Measurements from ENCODE around the gene C1R.
A peak's percentile ranks its signal among the peaks of the same experiment; 100 is the strongest.

The C1R gene

DNA sequence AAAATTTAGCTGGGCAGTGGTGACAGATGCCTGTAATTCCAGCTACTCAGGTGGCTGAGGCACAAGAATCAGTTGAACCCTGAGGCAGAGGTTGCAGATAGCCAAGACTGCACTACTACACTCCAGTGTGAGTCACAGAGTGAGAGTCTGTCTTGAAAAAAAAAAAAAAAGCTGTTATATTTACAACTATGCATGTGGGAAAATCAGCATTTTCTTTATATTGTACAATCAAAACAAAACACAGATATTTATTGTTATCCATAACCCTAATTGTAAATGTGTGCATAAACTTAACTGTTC is 12.5 kb downstream of the C1R start:
- intact Hi-C loops (cut with DNase I) = no loop called here
- DNase-seq = no peak

DNA sequence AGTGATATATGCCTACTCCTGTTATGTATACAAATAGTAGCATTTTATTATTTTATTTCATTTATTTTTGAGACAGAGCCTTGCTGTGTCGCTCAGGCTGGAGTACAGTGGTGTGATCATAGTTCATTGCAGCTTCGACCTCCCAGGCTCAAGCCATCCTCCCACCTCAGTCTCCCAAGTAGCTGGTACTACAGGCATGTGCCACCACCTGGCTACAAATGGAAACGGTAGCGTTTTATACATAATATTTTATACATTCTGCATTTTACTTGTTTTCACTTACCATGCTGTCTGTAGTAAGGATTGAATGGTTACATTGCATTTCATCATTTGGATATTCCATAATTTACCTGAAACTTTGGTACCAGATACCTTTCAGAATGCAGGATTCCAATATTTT is 14.1 kb downstream of the C1R start:
- intact Hi-C loops (cut with DNase I) = no loop called here
- DNase-seq = no peak

DNA sequence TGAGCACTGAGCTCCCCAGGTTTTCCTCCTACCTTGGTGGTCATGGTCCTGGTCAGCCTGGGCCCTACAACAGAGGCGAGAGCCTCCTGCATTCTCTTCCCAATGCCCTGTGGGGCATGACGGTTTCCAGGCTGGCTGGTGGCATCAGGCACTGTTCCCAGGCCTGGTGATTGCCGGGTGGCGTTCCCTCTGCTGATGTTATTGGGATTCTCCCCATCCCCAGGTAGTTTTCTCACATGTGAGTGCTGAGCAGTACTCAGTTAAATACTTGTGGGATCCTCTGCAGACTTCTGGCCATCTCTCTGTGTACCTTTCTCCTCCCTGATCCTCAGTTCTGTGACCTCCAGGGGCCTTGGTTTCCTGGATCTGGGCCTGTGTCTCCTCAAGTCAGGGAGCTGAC is 15.8 kb downstream of the C1R start:
- DNase-seq = no peak
- intact Hi-C loops (cut with DNase I) = no loop called here

DNA sequence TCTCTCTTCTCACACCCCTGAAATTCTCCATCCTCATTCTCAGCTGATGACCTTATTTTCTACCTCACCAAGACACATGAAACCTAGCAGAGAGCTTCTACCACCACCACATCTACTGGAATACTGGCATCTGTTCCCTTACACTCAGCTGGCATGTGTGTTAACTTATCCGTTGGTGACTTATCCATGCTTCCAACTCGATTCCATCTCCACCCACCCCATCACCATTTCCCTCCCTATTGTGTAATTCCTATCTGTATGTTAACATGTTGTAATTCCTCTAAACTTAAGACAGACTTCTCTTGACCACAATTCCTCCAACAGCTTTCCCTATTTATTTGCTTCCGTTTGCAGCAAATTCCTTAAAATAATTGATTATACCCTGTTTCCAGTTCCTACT is 16.3 kb downstream of the C1R start:
- no peak for DNase-seq
- intact Hi-C loops (cut with DNase I) = no loop called here

DNA sequence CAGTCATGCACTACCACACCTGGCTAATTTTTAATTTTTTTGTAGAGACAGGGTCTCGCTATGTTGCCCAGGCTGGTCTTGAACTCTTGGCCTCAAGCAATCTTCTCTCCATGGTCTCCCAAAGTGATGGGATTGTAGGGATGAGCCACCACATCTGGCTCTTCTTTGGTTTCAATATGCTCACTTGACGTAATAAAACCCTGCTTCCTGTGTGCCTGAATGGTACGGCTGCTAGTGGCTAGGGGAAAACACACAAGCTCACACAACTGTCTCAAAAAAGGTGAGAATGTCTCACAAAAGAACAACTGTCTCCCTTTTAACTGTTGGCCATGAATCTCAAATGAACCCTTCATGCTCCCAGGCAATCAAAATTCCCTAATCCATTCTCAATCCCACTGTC is 16.7 kb downstream of the C1R start:
- intact Hi-C loops (cut with DNase I) = no loop called here
- DNase-seq = no peak

DNA sequence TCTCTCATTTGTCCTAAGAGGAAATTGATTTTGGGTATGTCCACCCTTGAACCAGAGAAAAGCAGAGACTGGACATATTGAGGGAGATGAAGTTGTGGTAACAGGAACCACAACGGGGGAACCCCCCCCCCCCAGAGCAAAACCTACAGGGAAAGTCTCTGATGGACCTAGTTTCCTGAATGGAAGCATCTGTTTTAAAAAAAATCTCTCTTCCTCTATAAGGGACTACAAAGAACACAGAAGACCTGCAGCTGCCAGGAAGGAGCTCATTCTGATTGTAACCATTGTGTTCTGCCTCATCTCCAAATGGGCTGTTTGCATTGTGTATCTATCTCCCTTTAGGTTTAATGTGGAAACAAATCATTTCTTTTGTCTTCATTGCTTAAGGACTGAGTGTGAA is 18.3 kb downstream of the C1R start:
- intact Hi-C loops (cut with DNase I) = no loop called here
- no peak for DNase-seq

DNA sequence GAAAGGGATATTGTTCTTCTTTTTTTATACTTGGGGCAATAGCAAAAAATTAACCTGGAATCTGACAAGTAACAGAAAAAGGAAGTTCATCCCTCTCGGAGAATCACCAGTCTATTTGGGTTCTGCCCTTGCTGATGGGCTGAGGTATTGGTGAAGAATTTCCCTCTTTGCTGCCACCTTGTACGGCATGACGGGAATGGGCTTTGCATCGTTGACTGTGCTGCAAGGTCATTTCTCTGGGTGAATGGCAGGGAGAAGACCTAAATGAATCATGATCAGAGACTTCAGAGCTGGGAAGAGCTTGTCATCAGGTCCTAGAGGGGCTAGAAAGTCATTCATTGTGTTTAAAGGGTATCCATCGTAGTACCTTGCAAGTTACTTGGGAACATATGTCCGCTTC is 19.7 kb downstream of the C1R start:
- intact Hi-C loops (cut with DNase I) = no loop called here
- no peak for DNase-seq

DNA sequence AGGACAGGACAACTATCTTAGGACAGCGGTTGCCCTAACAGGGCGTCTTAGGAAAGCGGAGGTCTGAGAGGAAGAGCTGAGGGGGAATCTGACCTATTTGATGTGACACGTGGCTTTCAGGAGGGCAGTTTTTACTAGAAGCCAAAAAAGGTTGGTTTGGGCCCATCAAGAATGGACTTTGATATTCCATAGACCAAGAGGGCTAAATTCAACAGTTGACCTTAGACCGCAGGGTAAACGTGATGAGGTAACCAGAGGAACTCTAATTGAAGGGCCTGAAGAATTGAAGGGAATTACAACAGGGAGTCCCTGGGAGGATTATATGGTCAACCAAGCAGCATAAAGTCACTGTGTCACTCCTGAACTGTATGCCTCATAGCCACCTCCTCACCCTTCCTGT is 20.2 kb downstream of the C1R start:
- intact Hi-C loops (cut with DNase I) = no loop called here
- DNase-seq = no peak

DNA sequence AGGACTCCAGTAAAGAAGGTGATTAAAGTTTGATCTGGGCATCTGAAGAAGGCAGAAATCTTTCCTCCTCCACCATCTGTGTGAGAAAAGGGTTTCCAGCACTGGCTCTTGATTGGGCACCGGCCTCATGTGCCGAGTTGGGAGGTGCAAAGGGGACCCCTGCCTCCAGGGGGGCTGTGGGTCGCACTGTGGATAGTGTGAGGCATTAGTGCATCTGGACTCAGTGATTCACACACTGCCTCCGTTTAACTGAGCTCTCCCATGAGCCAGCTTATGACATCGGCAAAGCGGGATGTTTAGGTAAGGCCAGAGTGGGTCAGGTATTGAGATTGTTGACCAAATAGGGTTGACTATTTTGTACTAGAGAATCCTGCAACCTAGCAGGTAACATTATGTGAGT is 22.9 kb downstream of the C1R start:
- intact Hi-C loops (cut with DNase I) = no loop called here

DNA sequence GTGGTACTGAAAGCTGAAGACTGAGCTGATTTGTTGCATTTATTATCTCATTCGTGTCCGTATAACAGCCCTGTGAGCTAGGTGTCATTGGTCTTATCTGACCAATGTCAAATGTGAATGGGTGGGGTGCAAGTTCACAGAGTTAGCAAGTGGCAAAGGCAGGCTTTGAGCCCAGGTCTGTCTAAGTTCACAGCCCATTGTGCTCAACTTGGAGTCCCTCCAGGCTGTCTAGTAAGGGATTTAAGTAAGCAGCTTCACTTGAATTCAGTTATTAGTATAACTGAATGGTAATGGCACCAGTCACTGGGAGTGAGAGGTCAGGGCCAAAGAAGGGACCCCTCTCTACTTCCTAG is 23.3 kb downstream of the C1R start:
- DNase-seq = no peak
- intact Hi-C loops (cut with DNase I) = no loop called here

More for the DNA sequence above, 22.9 kb downstream of the C1R start:
- DNase-seq = no peak

DNA sequence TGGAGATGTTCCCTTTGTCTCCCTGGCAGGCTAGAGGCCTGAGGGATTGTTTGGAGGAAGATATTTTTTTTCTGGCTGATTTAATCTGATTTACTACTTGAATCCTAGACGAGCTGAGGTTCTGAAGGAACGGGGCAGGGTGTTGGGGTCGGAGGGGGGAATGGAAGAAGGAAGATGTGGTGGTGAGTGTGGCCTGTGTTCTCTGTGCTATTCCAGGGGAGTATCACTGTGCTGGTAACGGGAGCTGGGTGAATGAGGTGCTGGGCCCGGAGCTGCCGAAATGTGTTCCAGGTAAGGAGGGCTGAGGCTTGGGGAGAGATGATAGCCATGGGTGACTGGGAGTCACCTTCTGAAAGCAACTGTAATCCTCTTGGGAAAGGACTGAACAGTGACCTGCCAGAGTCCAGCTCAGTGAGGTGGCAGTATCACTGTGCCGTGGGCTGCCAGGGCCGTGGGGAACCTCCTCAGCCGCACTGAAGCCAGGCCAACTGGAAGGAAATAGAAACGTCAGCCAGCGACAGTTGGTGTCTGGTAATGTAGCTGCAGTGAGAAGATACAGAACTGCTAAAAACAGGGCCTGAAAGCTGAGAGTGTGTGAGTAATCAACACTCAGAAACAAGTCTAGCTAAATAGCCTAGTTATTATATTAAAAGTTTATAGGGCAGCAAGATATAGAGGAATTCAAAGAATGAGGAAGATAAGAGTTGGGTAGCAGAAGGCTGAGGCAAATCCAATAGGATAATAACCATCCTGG is 23.8 kb downstream of the C1R start:
- intact Hi-C loops (cut with DNase I) = no loop called here
- no peak for DNase-seq

DNA sequence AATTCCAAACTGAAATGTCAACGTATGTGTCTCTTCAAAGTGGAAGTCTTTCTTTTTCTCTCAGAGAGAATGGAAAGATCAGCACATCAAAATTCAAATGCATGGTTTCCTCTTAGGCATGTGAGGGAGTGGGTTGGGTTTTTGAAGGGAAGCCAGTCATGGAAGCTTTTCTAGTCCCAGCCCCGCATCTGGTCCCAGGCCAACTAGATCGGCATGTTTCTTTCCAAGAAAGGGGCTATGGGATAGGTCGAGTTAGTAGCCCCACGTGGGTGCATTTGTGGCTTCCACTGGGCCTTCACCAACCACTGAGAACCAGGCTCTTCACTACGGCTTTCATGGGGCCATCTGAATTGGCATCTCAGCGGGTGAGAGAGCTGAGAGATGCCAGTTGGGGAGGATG is 25.1 kb downstream of the C1R start:
- intact Hi-C loops (cut with DNase I) = no loop called here
- DNase-seq = no peak

DNA sequence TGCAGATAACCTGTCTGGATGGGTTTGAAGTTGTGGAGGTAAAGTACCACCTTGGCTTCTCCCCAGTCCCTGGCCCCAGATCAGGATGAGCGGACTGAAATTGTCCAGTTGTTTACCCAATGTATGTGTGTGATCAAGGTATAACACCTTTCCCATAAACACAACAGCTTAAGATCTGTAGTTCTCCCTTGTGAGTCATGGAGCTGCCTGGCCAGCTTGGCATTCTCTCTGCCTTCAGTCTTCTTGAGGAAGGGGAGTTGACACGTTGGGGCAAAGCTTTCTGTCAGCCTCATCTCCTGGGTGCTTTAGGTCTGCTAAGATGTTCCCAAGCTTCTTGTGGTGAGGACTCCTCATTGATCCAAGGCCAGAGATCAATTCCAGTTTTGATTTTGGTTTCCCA is 25.6 kb downstream of the C1R start:
- no peak for DNase-seq
- intact Hi-C loops (cut with DNase I) = no loop called here

DNA sequence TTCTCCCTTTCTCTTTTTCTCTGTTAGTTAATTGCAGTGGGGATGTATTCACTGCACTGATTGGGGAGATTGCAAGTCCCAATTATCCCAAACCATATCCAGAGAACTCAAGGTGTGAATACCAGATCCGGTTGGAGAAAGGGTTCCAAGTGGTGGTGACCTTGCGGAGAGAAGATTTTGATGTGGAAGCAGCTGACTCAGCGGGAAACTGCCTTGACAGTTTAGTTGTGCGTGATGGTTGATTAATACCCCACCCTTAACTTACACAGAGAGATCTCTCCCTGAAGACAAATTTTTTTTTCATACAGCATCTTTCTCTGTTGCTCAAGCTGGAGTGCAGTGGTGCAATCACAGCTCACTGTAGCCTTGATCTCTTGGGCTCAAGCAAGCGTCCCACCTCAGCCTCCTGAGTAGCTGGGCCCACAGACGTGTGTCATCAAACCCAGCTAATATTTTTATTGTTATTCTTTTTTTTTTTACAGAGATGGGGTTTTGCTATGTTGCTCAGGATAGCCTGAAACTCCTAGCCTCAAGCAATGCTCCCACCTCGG is 27.1 kb downstream of the C1R start:
- no peak for DNase-seq
- intact Hi-C loops (cut with DNase I) = no loop called here

DNA sequence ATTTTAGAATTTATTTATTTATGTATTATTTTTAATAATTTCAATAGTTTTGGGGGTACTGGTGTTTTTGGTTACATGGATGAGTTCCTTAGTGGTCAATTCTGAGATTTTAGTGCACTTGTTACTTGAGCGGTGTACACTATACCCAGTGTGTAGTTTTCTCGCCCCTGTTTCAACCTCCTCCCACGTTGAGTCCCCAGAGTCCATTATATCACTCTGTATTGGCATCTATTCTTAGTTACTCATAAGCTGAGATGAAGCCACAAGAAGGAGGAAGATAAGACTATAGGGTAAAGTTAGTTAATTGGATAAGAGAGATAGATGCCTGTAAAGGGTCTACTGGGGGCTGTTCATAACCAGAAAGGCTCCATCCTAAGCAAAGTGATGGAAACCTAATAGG is 27.7 kb downstream of the C1R start:
- intact Hi-C loops (cut with DNase I) = no loop called here
- no peak for DNase-seq

DNA sequence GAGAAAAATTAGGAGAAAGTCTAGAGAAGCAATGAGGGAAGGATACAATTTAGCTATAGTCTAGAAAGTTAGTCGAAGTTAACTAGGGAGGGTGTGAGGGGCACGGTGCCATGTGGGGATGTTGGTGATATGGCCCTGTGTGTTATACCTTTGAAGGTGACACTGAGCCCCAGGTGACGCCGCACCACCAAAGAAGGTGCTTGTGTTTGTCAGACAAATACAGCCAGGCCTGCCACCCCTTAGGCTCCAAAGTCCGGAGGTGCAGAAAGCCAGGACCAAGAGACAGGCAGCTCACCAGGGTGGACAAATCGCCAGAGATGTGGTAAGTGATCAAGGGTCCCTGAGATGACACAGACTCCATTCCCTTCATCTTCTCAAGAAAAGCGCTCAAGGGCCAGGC is 30.6 kb downstream of the C1R start:
- DNase-seq = no peak
- intact Hi-C loops (cut with DNase I) = no loop called here

DNA sequence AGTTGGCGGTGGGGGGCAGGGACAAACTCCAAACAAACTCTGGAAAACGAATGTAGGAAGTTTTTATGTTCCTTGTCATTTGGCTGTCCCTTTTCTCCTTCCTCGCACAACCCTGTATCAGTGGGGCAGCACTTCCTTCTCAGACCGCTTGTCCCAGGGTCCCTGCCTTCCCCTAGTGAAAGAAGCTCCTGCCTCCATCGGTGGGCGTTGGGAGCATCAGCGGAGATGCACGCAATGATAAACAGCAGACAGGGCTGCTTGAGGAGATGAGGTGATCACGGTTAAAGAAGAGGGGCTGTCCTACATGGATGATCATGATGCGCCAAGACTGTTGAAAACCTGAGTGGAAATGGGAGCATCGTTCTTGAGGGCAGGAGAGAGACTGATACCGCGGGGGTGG is 31.1 kb downstream of the C1R start:
- intact Hi-C loops (cut with DNase I) = no loop called here
- DNase-seq = no peak

DNA sequence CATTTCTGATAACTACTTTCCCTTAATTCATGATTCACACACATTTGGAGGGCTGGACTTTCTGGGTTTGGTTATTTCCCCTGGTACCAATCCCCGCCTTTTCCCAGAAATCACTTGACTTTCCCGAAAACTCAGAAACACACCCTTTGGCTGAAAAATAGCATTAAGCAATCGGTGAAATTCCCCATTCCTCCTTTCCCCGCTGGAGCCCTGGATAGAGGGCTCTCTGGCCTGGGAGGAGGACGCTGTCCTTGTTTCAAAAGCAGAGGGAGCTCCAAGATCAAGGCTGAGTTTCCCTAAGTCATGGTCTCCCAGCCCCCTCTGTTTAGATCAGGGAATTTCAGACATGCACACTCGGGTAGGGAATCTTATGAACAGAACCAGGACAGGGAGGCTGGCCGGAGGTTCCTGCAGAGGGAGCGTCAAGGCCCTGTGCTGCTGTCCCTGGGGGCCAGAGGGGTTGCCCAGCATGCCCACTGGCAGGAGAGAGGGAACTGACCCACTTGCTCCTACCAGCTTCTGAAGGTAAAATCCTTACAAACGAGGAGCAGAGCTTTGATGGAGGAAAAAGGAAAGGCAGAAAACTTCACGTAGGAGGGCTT is 31.8 kb downstream of the C1R start, which contains the start of gene C1S:
Gene C1S (plus strand): TSS at position 366 of the 602 bp plus-strand sequence. CDS start 1,195 bp downstream, outside the sequence.
- DNase-seq = peak in 16 of 42 donors; percentile 3 to 64 (median 20)
- intact Hi-C loops (cut with DNase I) = no loop called here

DNA sequence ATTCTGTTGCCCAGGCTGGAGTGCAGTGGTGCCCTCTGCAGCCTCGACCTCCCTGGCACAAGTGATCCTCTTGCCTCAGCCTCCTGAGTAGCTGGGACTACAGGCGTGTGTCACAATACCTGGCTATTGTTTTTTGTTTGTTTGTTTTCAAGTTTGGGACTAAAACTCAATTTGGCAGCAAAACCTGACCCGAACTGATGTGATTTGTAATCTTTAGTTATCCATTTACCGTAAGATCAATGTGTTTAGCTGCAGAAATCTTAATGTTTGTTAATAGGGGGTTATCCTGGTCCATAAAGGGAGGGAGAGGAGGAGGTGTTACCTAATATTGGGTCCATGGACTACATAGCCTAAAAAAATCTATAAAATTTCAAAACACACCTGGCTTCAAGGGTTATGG is 32.5 kb downstream of the C1R start:
- no peak for DNase-seq
- intact Hi-C loops (cut with DNase I) = no loop called here

DNA sequence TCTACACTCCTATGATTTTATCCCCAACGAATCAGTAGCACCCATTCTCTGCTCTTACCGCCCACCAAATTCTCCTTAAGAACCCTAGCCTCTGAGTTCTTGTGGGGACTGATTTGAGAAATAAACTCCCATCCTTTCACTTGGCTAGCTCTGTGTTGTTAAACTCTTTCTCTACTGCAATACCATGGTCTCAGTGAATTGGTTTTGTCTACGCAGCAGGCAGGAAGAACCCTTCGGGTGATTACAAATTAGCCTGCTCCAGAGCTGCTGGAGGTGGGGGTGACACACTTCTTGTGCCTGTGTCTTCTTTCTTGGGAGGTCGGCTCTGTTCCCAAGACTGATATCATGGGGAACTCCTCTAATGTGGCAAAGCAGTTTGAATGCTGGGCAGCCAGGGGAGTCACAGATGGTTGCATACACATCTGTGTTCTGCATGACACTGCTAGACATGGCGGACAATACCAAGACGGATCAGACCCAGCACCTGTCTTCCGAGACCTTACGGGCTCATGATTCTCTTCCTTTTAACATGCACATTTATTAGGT is 33.3 kb downstream of the C1R start:
- intact Hi-C loops (cut with DNase I) = no loop called here
- DNase-seq = no peak

All from head of caudate nucleus (tissue), 42 donors.